ENCODE results near the gene SLC25A1. TPM values are rescaled to one million over a fixed set of nuclear protein-coding genes. Genes with fewer than 3 reads are reported as not detected.

Gene SLC25A1
- total and polyA plus RNA-seq, 2 of the 4 experiments (the other 2 are of a cell fraction) = 41.0 to 56.5 TPM

- no peak overlapping the region for H2BK15ac ChIP-seq (ENCODE audit: low read depth, low read length)
- ATAC-seq (ENCODE audit: low read depth) (no peak), DNase-seq (no peak)
- no peaks in the 10 kb centered on the region for H3K27me3 ChIP-seq (ENCODE audit: control insufficient read depth, insufficient read depth, low read length)
- no peak overlapping the region for H2BK5ac ChIP-seq (ENCODE audit: low read depth, low read length, poor library complexity, severe bottlenecking)
- H4K8ac ChIP-seq (ENCODE audit: low read depth in 2 of 2, low read length in 2 of 2) = no peak overlapping the region
- no peak overlapping the region for H3K9ac ChIP-seq (ENCODE audit: low read depth, low read length)
- no peak overlapping the region for H2BK120ac ChIP-seq (ENCODE audit: low read depth, low read length)
- H3K18ac ChIP-seq (ENCODE audit: low read depth, low read length) = no peak overlapping the region
- H2AK9ac ChIP-seq (replicated peaks; ENCODE audit: low read depth, low read length, poor library complexity) = no peak overlapping the region
- no TSS peak for BruUV-seq (replicated peaks)
- no peak overlapping the region for H2AK5ac ChIP-seq (ENCODE audit: low read depth, low read length)
- dilution Hi-C loops (cut with HindIII; ENCODE audit: low sequenced_read_pairs, unreplicated experiment) = no loop called here
- H3K56ac ChIP-seq (ENCODE audit: extremely low read depth, insufficient read depth, low read length) = no peak overlapping the region
- H3K4ac ChIP-seq (ENCODE audit: low read depth, low read length) = no peak overlapping the region
- no peak overlapping the region for H3K27ac ChIP-seq (ENCODE audit: insufficient read depth, low read length)
- peaks cover 8% of the 10 kb centered on the region; the same call in 1 of the 2 replicates for H3K36me3 ChIP-seq (ENCODE audit: control insufficient read depth, insufficient read depth, low read length)
- POLR2A ChIA-PET (ENCODE audit: unreplicated experiment) = interaction anchor here (0.7 kb wide), 1 partner anchor 573 kb away, joined by 4 read pairs; no protein-coding TSS in a partner anchor
- peaks cover 2% of the 10 kb centered on the region; the same call in 1 of the 2 replicates for H3K4me1 ChIP-seq (ENCODE audit: control insufficient read depth, insufficient read depth, low read length)
- CTCF ChIA-PET = interaction anchor here (1.0 kb wide), 1 partner anchor 33 kb away, joined by 3 read pairs; no protein-coding TSS in a partner anchor
- in situ Hi-C loops (cut with MboI; ENCODE audit: low sequenced_read_pairs) = no loop called here
- TF ChIP-seq FOS (IDR thresholded peaks at IDR 0.05; ENCODE audit: low read depth, low read length) = no peak
- no peak for TF ChIP-seq CEBPB (IDR thresholded peaks at IDR 0.05; ENCODE audit: low read depth, low read length)
- no peak for TF ChIP-seq RFX5 (IDR thresholded peaks at IDR 0.05; ENCODE audit: low read depth, low read length)
- TF ChIP-seq, protein P1, sequence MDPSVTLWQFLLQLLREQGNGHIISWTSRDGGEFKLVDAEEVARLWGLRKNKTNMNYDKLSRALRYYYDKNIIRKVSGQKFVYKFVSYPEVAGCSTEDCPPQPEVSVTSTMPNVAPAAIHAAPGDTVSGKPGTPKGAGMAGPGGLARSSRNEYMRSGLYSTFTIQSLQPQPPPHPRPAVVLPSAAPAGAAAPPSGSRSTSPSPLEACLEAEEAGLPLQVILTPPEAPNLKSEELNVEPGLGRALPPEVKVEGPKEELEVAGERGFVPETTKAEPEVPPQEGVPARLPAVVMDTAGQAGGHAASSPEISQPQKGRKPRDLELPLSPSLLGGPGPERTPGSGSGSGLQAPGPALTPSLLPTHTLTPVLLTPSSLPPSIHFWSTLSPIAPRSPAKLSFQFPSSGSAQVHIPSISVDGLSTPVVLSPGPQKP (IDR thresholded peaks at IDR 0.05; ENCODE audit: borderline replicate concordance, low read depth, low read length) = no peak
- TF ChIP-seq, protein P2, sequence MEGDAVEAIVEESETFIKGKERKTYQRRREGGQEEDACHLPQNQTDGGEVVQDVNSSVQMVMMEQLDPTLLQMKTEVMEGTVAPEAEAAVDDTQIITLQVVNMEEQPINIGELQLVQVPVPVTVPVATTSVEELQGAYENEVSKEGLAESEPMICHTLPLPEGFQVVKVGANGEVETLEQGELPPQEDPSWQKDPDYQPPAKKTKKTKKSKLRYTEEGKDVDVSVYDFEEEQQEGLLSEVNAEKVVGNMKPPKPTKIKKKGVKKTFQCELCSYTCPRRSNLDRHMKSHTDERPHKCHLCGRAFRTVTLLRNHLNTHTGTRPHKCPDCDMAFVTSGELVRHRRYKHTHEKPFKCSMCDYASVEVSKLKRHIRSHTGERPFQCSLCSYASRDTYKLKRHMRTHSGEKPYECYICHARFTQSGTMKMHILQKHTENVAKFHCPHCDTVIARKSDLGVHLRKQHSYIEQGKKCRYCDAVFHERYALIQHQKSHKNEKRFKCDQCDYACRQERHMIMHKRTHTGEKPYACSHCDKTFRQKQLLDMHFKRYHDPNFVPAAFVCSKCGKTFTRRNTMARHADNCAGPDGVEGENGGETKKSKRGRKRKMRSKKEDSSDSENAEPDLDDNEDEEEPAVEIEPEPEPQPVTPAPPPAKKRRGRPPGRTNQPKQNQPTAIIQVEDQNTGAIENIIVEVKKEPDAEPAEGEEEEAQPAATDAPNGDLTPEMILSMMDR (conservative IDR thresholded peaks at IDR 0.05; ENCODE audit: low read depth, low read length) = no peak
- no peak for TF ChIP-seq BHLHE40 (IDR thresholded peaks at IDR 0.05; ENCODE audit: low read depth, low read length)
- no peak for TF ChIP-seq MAFK (IDR thresholded peaks at IDR 0.05; ENCODE audit: low read depth, low read length)
- no peak for TF ChIP-seq MAZ (IDR thresholded peaks at IDR 0.05; ENCODE audit: borderline replicate concordance, low read depth, low read length)
- TF ChIP-seq POLR2A (IDR thresholded peaks at IDR 0.05; ENCODE audit: low read depth, low read length) = no peak
- no peak for TF ChIP-seq SMC3 (IDR thresholded peaks at IDR 0.05; ENCODE audit: low read depth, low read length)
- TF ChIP-seq CHD1 (IDR thresholded peaks at IDR 0.05; ENCODE audit: low read depth, low read length) = no peak
- no peak for TF ChIP-seq NFE2L2 (IDR thresholded peaks at IDR 0.05; ENCODE audit: low read depth, low read length)
- no peak for TF ChIP-seq RAD21 (IDR thresholded peaks at IDR 0.05; ENCODE audit: low read length)
- TF ChIP-seq MXI1 (IDR thresholded peaks at IDR 0.05; ENCODE audit: borderline replicate concordance, low read depth, low read length) = no peak
- TF ChIP-seq, protein P3, sequence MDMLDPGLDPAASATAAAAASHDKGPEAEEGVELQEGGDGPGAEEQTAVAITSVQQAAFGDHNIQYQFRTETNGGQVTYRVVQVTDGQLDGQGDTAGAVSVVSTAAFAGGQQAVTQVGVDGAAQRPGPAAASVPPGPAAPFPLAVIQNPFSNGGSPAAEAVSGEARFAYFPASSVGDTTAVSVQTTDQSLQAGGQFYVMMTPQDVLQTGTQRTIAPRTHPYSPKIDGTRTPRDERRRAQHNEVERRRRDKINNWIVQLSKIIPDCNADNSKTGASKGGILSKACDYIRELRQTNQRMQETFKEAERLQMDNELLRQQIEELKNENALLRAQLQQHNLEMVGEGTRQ (IDR thresholded peaks at IDR 0.05; ENCODE audit: low read depth, low read length) = no peak
- TF ChIP-seq RCOR1 (IDR thresholded peaks at IDR 0.05; ENCODE audit: insufficient replicate concordance, low read length) = no peak
- H3K79me1 ChIP-seq (ENCODE audit: low read depth in 1 of 2, low read length in 2 of 2) = no peaks in the 10 kb centered on the region
- no peak overlapping the region for H3K4me2 ChIP-seq (ENCODE audit: low read depth, low read length)
- H2AFZ ChIP-seq (replicated peaks; ENCODE audit: low read length, poor library complexity) = no peak overlapping the region
- no peaks in the 10 kb centered on the region for H4K20me1 ChIP-seq (ENCODE audit: insufficient read depth, low read length)
- H3K9me1 ChIP-seq (ENCODE audit: insufficient read depth, low read length) = peaks cover 7% of the 10 kb centered on the region; the same call in 1 of the 2 replicates
- H3K9me3 ChIP-seq (ENCODE audit: control insufficient read depth, insufficient read depth, low read length) = no peaks in the 10 kb centered on the region
- H3K14ac ChIP-seq (replicated peaks; ENCODE audit: low read depth, low read length) = no peak overlapping the region
- no peak overlapping the region for H3K23ac ChIP-seq (ENCODE audit: low read depth, low read length)
- H4K5ac ChIP-seq (ENCODE audit: low read depth, low read length) = no peak overlapping the region
- no CpG with 5 or more reads among the region's 1 CpG for WGBS, 2 experiments (ENCODE audit: extremely low coverage in 2 of 2, insufficient read length in 1 of 2)
- H4K91ac ChIP-seq (ENCODE audit: insufficient read depth, low read depth, low read length) = no peak overlapping the region
- intact Hi-C loops (cut with micrococcal nuclease) = no loop called here
- no peak overlapping the region for H3K4me3 ChIP-seq (ENCODE audit: insufficient read depth, low read depth, low read length)
- H2BK20ac ChIP-seq (ENCODE audit: low read depth, low read length) = no peak overlapping the region
These were observed 33.9 kb upstream of the SLC25A1 start for GRCh38 chr22:19212302-19212870.
